Lung microvascular endothelial cell (primary cell): ENCODE measurements around the gene ADARB2. TPM values are rescaled to one million over a fixed set of nuclear protein-coding genes. Genes with fewer than 3 reads are reported as not detected.

Experiments used
- DNase-seq, 2 donors: peaks; one replicate each; pipeline versions ENCODE4 v3.0.0 to v3.0.0-alpha.2; 2010; ENCODE audit warnings: low read depth in 2 of 2
- total RNA-seq: library from RNA; depleted of rRNA; stranded (reverse); fragments of >200 nt; gene quantifications from 2 replicates; pipeline ENCODE4 v1.2.1, GENCODE V29; 2014

ADARB2 gene
- total RNA-seq, 1 donor from 2014 or later = 2.0 TPM

DNA sequence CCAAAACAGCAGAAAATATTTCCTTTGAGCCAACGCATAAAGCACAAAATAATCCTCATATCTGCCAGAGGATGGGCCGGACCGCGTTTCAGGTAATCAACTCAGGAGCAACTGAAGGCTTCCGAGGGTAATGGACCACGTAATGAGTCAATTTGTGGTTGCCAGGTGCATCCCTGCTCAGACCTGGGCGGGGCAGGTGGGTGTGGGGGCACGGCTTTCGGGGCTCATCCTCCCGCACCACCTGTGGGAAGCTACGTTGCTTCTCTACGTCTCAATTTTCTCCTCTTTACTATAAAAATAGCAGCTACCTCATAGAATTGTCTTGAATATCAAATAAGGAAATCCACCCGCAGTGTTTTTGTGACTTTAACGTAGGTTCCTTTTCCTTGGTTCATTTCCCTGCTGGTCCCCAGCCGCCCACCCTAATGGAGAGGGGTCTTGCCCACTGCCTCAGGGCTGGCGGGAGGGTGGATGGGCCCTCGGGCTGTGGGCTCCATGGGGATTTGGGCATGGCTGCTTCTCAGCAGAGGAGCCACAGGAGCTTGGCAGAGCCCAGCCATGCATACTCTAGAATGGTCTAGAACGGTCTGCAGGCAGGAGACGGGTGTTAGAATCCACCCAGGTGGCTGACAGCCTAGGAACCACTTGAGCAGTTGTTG is 324.7 kb downstream of the ADARB2 start:
- DNase-seq = no peak

- DNase-seq = no peak
These were observed 325.4 kb downstream of the ADARB2 start for GRCh38 chr10:1411956-1412355.

DNA sequence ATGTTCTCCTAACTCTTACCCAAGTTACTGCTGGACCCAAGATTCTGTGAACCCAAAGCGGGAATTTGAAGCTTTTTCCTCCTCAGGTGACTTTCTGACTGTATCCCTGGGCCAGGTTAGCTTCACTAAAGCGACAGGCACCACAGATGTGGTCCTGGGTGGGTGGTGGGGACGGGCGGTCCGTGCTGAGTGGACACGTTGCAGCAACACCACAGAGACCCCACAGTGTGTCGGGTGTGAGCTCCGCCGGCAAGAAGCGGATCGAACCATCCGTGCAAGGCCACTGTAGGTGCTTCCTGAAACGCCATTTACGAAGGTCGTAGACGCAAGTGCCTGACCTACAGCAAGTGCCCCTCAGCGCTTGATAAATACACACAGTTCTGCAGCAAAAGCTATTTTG is 325.9 kb downstream of the ADARB2 start:
- DNase-seq = no peak

DNA sequence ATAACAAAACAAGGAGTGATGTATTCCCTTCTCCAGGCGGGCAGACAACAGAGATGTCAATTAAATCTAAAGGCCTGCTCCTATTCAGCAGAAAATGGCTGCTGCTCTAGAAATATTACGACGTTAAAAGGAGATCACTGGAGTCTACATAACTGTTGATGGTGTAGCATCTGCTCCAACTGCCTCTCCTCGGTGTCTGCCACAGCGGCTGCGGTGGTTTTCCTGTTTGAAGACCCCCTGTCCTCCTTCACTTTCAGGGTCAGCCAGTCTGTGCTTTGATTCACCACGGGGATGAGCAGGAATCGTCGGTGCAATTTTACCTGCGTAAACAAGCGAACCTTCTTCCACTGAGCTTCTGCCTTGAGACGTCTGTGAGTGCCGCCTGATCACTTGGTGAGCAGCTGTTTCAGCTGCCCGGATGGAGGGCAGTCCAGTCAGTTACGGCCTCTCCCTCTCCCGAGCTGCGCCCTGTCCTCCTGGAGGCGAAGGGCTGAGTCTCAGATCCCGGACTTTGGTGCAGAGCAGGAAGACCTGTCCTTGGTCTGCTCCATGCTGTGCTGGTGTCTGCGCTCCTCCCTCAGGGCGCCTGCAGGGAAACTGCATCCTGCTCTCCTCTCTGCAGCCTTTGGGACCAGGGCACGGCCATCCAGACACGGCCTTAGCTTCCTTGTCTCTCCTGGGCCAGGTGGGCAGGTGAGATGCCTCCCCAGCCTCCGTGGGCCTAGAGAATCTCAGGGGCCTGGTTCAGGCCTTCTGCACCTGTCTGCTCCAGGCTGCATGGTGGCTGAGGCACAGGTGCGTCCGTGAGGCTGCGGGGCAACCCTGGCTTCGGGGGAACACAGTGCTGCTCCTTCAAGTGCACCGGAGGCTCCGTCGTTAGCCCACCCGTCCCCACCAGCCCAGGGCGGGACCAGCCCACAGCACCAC is 326.6 kb downstream of the ADARB2 start:
- no peak for DNase-seq

DNA sequence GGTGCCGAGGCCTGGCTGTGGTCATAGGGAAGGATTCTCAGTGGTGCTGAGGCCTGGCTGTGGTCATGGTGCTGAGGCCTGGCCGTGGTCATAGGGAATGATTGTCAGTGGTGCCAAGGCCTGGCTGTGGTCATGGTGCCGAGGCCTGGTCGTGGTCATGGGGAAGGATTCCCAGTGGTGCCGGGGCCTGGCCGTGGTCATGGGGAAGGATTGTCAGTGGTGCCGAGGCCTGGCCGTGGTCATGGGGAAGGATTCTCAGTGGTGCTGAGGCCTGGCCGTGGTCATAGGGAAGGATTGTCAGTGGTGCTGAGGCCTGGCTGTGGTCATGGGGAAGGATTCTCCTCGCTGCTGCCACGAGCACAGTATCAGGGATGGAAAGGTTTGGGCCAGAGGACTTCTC is 327.3 kb downstream of the ADARB2 start:
- no peak for DNase-seq

- DNase-seq = no peak
These were observed 327.9 kb downstream of the ADARB2 start for GRCh38 chr10:1409392-1409791.

DNA sequence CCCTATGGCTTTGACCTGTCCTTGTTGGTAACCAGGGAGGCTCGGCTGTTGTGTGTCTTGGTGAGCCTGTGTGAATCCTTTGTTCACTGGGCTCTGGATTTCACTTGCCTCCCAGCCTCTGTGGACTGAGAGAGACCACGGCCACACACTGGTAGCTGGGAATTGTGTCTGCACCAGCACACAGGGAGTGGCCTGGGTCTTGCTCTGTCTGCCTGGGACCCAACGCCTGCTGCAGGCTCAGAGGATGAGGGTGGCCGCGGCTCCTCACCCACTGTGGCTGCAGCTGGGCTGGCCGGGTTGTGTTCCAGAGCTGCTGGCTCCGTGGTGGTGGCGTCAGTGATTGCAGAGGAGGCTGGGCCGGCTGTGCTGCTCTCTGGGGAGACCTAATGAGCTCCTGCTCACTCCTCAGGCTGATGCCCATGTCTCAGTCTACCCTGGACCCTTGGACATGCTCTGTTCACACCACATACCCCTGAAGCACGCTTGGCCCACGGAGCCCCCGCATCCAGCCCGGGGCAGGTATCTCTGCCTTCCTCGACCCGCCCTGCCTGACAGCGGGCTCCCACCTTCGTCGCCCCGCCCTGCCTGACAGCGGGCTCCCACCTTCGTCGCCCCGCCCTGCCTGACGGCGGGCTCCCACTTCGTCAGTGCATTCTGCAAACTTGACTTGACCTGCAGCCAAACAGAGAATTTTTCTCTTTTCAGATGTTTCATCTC is 328.5 kb downstream of the ADARB2 start:
- DNase-seq = no peak

DNA sequence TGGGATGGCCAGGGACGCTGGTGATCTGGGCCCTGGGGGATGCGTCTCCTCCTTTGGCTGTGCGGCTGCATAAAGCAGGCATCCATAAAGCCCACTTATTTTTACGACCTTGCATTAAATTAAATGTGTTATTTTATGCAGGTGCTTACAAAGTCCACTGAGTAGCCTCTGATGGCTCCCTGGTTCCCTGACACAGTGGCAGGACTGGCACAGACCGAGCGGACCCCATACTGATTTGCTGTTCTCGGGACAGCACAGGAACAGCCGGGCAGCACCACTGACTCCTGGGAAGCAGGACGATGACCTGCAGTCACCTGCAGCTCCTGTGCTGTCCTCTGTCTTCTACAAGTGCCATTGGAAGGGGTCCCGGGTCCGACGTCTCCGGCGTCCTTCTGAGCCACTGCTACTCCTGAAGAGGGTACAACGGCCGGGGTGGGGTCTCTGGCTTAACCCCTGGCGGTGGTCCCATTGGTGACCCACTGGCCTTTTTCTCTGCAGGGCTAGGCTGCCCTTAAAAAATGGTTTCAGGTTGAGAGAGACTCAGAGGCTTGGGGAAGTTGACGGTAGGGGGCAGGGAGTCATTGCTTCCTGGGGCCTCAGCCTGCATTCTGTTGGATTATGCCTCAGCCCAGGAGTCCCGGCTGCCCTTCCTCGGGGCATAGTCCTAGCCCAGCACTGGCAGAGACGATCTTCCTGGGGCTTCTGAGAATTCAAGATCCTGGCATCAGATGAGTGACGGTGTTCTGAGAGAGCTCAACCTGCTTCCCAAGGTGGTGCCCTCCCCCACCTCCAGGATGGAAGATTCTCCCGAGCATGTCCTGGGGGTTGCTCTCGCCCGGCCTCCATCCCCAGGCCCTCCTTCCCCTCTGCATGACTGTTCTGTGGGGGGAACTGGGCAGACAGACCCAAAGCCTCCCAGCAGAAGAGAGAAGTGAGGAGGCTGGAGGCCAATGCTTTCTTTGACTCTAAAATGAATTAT is 330.1 kb downstream of the ADARB2 start:
- no peak for DNase-seq

GRCh38 chr10:1406132-1406966 is 331.0 kb downstream of the ADARB2 start:
- DNase-seq = no peak

- DNase-seq = no peak
These were observed 332.7 kb downstream of the ADARB2 start for GRCh38 chr10:1404323-1405260.

GRCh38 chr10:1403508-1404322 is 333.6 kb downstream of the ADARB2 start:
- no peak for DNase-seq

- DNase-seq = no peak
These were observed 334.4 kb downstream of the ADARB2 start for GRCh38 chr10:1402816-1403507.

DNA sequence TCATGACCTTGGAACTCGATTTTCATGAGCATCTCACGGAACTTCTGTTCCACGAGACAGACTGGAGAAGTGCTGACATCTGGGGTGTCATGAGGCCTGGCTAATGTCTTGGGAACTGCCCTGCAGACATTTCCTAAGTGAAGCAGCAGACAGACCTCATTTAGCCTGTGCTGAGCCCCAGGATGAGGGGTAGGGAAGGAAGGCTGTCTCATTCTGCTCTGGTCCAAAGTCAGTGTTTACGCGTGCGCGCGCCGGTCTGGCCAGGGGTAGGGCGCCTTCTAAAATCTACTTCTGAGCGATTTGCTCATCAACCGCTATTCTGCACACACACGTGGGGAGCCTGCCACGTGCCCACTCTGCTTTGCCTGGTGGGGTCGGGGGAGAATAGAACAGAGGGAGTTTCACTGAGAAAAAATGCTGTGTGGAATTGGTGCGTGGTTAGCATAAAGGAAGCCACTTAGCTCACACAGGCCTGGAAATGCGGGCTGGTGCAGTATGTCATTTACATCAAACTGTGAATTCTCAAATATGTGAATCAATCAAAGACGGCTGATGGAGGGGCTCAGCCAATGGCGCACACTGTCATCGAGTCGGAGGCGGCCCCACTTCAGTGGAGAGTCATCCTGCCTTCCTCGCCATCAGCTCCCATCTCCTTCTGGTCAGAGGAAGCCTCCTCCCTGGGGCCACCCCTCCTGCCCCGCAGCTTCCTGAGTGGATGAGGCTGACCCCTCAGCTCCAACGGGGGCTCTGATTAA is 335.1 kb downstream of the ADARB2 start:
- DNase-seq = no peak

- no peak for DNase-seq
These were observed 336.0 kb downstream of the ADARB2 start for GRCh38 chr10:1401071-1401965.
